Tongue (tissue), 2 donors: Measurements from ENCODE around the gene SMIM12. TPM values are rescaled to one million over a fixed set of nuclear protein-coding genes. Genes with fewer than 3 reads are reported as not detected.
A peak's percentile ranks its signal among the peaks of the same experiment; 100 is the strongest.

ENCODE experiments used
- DNase-seq: peaks from one replicate; pipeline ENCODE4 v3.0.0-alpha.2; 2015
- total RNA-seq: library from RNA; depleted of rRNA; stranded (reverse); fragments of >200 nt; gene quantifications from one replicate; pipeline ENCODE4 v1.2.3, GENCODE V29; 2014

Gene SMIM12
- total RNA-seq, 1 donor from 2014 or later = 16.9 TPM

DNA sequence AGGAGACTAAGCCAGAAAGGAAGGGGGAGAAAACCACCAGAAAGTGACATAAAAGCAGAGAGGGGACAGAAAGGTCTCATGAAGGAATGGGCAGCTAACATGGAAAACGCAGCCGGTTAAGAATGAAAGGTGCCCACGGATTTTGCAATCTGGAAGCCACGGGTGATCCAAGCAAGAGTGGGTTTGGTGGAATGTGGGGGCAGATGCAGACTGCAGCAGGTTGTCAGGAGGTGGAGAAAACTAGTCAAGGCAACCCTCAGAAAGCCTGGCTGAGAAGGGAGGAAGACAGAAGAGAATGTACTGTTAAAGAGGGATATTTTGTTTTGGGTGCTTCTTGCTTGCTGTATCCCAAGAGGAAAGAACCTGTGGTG, 12.6 kb upstream of the SMIM12 start:
- DNase-seq = no peak

GRCh38 chr1:34871443-34872132, 12.0 kb upstream of the SMIM12 start:
- DNase-seq = no peak

GRCh38 chr1:34870395-34870794, 10.8 kb upstream of the SMIM12 start:
- no peak for DNase-seq

DNA sequence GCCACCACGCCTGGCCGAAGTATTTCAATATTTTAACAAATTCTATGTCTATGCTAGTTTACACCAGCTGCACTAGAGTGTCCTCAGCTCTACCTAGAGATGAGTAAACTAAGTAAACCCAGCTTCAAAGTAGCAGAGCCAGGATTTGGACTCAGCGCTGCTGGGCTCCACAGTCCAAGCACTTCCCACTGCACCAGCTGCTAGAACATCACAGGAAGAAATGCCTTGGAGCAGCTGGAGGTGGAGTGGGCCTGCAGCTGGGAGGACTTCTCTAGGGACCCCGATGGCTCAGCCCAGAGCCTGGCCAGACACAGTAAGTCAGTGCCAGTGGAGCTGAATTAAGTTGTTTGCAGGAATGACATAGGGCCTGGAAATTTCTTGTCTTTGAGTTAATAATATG, 10.2 kb upstream of the SMIM12 start:
- DNase-seq = peak; percentile 80

- no peak for DNase-seq
These were observed 8.9 kb upstream of the SMIM12 start for GRCh38 chr1:34868230-34869049.

GRCh38 chr1:34867415-34867814, 7.9 kb upstream of the SMIM12 start:
- DNase-seq = no peak

DNA sequence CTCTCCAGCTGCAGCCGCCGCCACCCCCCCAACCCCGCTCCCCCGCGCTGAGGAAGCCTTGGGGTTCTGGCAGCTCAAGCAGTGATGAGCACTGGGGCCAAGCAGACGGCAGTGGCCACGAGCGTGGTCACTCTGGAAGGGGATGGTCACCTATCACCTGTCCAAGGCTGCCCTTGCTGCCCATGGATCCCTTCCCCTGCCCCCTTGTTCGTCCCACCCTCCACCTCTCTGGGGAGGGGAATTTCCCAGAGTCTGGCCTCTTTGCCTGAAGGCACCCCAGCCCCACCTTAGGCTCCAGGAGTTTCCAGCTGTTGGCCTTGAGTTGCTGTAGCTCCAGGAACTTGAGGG, 7.2 kb upstream of the SMIM12 start:
- DNase-seq = no peak

DNA sequence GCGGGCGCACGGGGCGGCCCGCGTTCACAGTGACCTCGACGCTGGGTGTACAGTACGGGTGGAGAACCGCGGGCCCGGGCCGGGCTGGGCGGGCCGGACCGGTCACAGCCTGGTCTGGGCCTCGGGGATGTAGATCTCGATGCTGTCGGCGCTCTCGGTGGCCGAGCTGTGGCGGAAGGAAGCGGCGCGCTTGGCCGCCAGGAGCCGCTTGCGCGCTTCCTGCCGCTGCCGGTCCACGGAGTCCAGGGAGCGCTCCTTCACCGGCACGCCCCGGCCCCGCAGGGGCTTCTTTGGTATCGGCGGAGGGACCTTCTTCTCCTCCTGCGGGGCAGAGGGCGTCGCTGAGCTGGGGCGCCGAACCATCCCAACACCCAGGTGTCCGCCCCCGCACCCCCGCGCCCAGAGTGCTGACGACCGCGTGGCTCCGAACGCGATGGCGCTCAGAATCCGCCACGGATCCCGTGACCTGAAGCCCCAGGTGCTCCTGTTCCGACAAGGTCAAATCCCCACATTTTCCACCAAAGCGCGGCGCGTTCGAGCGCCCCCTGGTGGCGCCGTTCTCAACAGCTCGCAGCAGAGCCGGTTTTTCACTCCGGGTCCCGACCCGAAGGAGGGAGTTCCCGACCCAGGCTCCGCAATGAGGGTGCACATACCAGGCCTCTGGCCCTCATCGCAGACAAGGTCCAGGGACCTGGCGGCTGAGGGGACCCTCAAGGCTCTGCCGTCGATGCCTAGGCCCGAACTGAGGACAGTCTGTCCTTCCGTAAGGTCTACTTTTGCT, 6.6 kb upstream of the SMIM12 start:
- peak; percentile 82 for DNase-seq

- DNase-seq = no peak
These were observed 6.0 kb upstream of the SMIM12 start for GRCh38 chr1:34865573-34865972.

- no peak for DNase-seq
These were observed 5.2 kb upstream of the SMIM12 start for GRCh38 chr1:34864759-34865158.

DNA sequence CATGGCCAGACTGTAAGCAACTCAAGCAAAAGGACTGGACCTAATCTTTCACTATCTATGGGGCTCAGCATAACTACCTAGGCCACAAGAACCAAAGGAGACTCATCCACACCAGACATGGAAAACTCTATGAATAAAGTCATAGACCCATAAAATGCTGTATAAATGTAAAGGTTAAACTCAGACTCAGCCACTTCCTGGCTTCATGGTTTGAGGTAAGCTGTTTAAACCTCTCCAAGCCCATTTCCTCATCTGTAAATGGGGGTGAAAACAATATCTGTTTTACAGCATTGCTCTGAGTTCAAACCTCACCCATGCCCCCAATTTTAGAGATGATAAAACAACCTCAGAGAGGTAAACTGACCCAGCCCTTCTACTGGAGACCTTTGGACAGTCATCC, 4.0 kb upstream of the SMIM12 start:
- DNase-seq = no peak

GRCh38 chr1:34858901-34859445, 576 bp downstream of the SMIM12 start:
- DNase-seq = no peak

GRCh38 chr1:34856697-34857096, 2.9 kb downstream of the SMIM12 start:
- no peak for DNase-seq

- DNase-seq = peak; percentile 87
These were observed 6.8 kb downstream of the SMIM12 start for GRCh38 chr1:34852677-34853217.

DNA sequence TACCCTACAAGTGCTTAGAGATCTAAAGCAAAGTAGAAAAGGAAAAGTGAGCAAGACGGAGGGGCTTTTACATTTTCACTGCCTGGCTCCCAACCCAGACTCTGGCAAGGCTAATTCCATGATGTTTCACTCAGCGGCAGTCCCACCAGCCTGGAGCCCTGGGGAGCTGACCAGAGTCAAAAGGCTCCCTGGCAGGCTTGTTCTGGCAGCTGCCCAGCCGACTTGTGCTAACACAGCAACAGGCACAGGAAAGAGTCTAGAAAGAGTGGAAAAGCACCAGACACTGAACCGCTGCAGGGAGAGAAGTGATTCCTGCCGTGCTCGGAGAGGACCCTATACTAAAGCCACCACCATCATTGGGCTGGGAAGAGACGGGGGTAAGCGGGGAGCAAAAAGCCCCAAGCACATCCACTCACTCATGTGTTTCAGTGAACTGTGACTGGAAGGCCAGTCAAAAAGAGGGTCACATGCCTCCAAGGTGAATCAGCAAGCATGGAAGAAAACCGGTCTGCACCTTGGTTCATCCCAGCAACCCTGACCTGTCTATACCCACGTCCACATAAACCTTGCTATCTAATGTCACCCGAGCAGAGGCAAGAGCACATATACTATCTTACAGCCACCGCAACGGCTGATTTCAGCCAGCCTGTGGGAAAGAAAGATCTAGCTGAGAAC, 8.0 kb downstream of the SMIM12 start:
- no peak for DNase-seq

DNA sequence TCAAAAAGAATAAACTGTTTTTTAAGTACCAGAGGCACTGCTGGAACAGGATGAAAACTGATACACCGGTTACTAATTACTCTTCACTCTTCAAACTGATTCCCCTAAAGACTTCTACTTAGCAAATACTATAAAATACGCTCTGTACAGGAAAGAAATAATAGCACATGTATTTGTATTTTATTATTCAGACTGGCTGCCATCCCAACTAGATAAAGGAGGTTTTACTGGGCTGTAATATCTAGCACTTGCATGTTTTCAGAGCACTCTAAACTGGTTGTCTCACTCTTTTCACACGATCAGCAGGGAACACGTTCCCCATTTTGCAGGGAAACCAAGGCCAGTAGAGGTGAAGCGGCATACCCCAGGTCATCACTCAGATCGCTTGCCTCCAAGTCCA, 9.2 kb downstream of the SMIM12 start:
- no peak for DNase-seq

GRCh38 chr1:34847094-34847493, 12.5 kb downstream of the SMIM12 start:
- DNase-seq = no peak

- no peak for DNase-seq
These were observed 13.3 kb downstream of the SMIM12 start for GRCh38 chr1:34846265-34846664.

GRCh38 chr1:34845131-34845901, 14.2 kb downstream of the SMIM12 start:
- DNase-seq = no peak

DNA sequence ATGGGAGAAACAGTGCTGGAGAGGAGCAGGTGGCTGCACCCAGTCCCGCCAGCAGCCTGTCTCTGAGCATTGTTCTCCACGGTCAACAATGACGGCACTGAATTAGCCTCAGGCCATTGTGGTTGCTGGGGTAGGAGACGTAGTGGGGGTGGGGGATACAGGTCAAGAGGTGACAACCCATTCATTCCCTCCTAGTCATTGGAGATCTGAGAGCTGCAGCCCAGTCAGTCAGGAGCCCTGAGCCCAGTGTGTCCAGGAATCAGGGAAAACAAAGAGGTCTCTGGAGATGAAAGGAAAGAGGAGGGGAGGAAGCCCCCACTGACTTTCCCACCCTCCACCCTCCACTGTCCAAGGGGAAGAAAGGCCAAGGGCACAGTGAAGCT, 15.3 kb downstream of the SMIM12 start:
- DNase-seq = no peak
